DMS153 (cell line): ENCODE results near the gene HEG1.

Experiments
- DNase-seq: peaks from one replicate; lab custom pipeline; 2025; lab: John Stamatoyannopoulos, UW

HEG1 gene

GRCh38 chr3:124952282-124952855, 103.4 kb downstream of the HEG1 start:
- no peak for DNase-seq

DNA sequence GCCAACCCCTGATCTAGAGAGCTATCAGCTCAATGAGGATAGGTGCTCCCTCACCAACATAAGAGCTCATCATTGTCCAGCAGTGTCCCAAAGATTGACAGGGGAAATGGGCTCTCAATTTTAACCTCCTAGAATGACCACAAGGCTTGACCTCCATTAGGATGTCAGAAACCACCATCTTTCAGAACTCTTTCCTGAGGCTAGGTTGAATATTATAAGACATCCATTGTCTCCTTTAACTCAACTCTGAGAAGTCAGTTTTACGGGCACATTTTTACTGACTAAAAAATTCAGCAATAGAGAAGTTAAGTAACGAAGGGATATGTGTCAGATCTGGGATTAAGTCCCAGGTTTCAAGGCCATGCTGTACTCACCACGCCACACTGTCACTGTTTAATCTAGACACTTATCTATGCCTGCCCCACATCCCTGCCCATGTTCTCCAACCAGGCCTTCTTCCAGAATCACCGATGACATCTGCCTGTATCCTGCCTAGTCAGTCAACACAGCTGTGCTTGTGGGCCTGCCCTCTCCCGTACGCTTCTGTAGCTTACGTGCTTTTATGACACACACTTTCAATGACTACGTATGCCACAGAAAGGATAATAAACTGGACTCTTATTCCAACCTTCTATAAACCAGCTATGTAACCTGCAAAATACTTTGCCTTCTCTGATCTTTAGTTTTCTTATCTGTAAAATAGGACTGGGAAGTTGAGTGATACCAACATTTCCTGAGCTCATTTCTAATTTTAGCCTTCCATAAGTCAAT, 104.1 kb downstream of the HEG1 start:
- peak; percentile 48 for DNase-seq

DNA sequence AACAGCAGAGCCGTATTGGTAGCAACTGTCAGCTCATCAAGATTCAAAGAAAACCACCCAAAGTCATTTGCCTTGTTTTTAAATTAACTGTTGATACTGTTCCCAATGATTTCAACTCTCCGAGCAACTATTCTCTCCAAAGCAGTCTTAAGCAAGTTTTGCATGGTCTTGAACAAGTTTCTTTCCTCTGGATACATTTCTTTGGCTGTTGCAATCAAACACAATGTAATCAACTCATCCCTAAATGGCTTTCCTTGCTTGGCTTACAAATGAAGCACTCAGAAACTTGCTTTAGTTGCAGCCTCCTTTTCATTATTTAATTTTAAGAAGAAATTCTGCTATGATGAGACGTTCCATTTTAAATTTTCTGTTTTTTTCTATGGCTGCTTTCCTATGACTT, 105.8 kb downstream of the HEG1 start:
- DNase-seq = no peak

GRCh38 chr3:124942613-124943012, 113.2 kb downstream of the HEG1 start:
- DNase-seq = no peak

- no peak for DNase-seq
Measured at GRCh38 chr3:124941771-124942170, 114.0 kb downstream of the HEG1 start.

- no peak for DNase-seq
Measured at GRCh38 chr3:124939661-124940060, 116.1 kb downstream of the HEG1 start.

GRCh38 chr3:124938896-124939295, 116.9 kb downstream of the HEG1 start:
- DNase-seq = no peak

DNA sequence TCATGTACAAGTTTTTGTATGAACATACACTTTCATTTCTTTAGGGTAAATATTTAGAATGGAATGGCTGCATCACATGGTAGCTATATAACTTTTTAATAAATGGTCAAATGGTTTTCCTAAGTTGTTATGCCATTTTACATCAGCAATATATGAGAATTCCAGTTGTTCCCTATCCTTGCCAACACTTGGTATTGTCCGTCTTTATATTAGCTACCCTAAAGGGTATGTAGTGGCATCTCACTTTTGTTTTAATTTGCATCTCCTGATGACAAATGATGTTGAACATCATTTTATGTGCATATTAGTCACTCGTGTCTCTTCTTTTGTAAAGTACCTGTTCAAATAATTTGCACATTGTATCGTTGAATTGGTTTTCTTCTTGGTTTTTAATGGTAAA, 118.7 kb downstream of the HEG1 start:
- no peak for DNase-seq

DNA sequence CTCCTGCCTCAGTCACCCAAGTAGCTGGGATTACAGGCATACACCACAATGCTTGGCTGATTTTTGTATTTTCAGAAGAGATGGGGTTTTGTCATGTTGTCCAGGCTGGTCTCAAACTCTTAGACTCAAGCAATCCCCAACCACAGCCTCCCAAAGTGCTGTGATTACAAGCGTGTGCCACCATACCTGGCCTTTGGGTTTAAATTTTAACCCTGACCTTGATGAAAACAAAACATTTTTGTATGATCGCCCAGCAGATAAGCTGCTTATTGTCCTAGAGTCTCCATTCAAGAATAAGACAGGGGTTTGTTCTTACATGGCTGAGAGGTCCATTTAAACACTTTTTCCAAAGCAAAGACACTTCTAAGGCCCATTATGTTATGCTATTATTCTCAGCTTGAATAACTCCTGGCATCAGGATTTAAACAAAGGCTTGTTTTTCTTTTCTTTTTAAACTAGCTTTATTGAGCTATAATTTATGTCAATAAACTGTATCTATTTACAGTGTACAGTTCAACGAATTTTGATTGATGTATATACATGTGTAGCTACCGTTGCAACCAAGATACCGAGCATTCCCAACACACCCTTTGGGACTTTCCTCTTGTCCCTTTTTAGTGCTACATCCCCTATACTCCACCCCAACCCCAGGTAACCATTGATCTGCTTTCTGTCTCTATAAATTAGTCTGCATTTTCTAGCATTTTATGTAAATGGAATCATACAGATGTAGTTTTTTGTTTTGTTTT, 119.8 kb downstream of the HEG1 start:
- DNase-seq = no peak

- no peak for DNase-seq
Measured at GRCh38 chr3:124935264-124935663, 120.5 kb downstream of the HEG1 start.

GRCh38 chr3:124934577-124934976, 121.2 kb downstream of the HEG1 start, which contains the start of gene MUC13:
TSS of gene MUC13 (minus strand) at chr3:124934751. CDS start at chr3:124934712, 39 bp downstream.
- DNase-seq = no peak

DNA sequence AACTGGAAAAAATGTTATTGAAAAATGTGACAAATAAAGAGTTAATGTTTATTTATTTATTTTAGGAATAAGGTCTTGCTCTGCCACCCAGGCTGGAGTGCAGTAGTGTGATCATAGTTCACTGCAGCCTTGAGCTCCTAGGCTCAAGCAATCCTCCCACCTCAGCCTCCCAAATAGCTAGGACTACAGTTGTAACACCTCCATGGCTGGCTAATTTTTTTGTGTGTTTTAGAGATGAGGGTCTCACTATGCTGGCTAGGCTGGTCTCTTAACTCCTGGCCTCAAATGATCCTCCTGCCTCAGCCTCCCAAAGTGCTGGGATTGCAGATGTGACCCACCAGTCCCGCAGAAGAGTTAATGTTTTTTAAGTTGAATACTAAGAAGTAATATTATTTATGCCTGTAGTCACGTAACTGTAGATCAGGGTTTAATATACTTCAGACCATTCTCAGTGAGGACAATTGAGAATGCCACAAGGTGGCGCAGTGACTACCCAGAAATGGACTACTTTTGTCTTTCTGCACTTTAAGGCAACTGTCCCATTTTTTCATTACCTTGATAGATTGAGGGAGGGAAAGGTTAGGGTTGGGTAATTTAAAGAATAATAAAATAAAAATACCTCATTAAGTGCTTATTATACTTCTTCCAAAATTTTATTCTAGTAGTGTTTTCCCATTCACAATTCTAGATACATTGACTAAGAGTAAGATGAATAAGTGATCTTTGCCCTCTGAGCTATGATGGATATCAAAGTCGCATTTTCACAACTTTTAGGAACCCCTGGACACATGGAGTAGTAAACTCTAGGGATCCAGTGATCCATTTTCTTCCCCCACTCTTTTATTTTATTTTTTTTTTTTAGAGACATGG, 127.2 kb downstream of the HEG1 start:
- DNase-seq = peak; percentile 34

- no peak for DNase-seq
Measured at GRCh38 chr3:124927574-124928045, 128.2 kb downstream of the HEG1 start.

- DNase-seq = no peak
Measured at GRCh38 chr3:124926426-124927101, 129.2 kb downstream of the HEG1 start.

GRCh38 chr3:124924741-124925140, 131.1 kb downstream of the HEG1 start:
- DNase-seq = no peak

- DNase-seq = no peak
Measured at GRCh38 chr3:124923833-124924232, 132.0 kb downstream of the HEG1 start.

DNA sequence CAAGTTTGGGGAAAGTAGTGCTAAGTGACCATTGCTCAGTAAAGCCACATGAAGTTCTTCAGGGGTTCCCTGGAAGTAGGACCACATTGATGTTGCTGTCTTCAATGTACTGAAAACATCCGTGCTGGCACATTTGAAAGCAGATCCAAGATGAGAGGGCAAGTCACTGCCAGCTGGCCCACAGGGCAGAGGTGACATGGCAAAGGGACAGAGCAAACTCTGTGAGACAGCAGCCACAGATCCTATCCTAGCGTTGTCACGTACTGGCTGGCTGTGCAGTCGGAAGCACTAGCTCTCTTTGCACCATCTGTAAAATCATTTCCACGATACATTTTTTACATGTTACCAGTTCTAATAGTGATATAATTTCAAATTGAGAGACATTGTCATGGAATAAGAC, 135.1 kb downstream of the HEG1 start:
- DNase-seq = no peak

DNA sequence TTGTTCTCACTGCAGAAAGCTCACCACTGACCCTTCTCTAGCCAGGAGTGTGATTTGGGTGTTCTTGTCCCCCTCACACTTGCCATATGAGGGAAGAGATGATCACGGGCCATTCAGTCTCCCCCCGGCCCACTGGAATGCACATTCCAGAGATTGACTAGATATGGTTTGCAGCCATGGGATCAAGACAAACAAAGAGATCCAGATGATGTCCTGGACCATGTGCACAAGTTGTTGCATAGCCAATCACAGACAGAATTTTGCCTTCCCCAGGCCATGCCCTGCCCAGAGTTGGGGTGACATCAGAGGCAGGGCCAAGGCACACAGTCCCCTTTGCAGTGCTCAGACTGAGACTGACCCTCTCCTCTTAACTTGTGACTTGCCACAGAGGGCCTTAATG, 136.0 kb downstream of the HEG1 start:
- DNase-seq = no peak

GRCh38 chr3:124918524-124918923, 137.3 kb downstream of the HEG1 start:
- no peak for DNase-seq

- no peak for DNase-seq
Measured at GRCh38 chr3:124916837-124917409, 138.9 kb downstream of the HEG1 start.
